Measurements from ENCODE around the gene GPR18. TPM values are rescaled to one million over a fixed set of nuclear protein-coding genes. Genes with fewer than 3 reads are reported as not detected.

The GPR18 gene, protein sequence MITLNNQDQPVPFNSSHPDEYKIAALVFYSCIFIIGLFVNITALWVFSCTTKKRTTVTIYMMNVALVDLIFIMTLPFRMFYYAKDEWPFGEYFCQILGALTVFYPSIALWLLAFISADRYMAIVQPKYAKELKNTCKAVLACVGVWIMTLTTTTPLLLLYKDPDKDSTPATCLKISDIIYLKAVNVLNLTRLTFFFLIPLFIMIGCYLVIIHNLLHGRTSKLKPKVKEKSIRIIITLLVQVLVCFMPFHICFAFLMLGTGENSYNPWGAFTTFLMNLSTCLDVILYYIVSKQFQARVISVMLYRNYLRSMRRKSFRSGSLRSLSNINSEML
- not detected in 2 replicates for total RNA-seq (2016; rRNA removed; fragmentation: Illumina TruSeq; extraction: Trizol)
- not detected in 2 replicates for total RNA-seq (2016; cell fraction: cytosol; rRNA removed; fragmentation: Illumina TruSeq; extraction: Trizol; ENCODE audit: low read depth)
- not detected in 2 replicates for total RNA-seq (2016; cell fraction: insoluble cytoplasmic fraction; rRNA removed; fragmentation: Illumina TruSeq; extraction: Trizol)
- not detected in 2 replicates for total RNA-seq (2016; cell fraction: membrane; rRNA removed; fragmentation: Illumina TruSeq; extraction: Trizol)
- total RNA-seq (2016; cell fraction: nucleus; rRNA removed; fragmentation: Illumina TruSeq; extraction: Trizol): not detected in 2 replicates
- polyA plus RNA-seq (2011; rRNA removed): not detected in 2 replicates
- not detected in 2 replicates for polyA plus RNA-seq (2011; cell fraction: cytosol; rRNA removed)
- polyA plus RNA-seq (2011; cell fraction: nucleus; rRNA removed): not detected in 2 replicates
- 0.09 and 0.13 TPM in 2 replicates for polyA plus RNA-seq (2012)
- not detected in 2 replicates for polyA plus RNA-seq (2016; cell fraction: cytosol; fragmentation: Illumina TruSeq; extraction: Trizol; ENCODE audit: low read depth)
- not detected in 2 replicates for polyA plus RNA-seq (2016; cell fraction: insoluble cytoplasmic fraction; fragmentation: Illumina TruSeq; extraction: Trizol; ENCODE audit: low read depth)
- not detected in 2 replicates for polyA plus RNA-seq (2016; cell fraction: membrane; fragmentation: Illumina TruSeq; extraction: Trizol; ENCODE audit: low read depth)
- not detected in 2 replicates for polyA plus RNA-seq (2016; cell fraction: nucleus; fragmentation: Illumina TruSeq; extraction: Trizol; ENCODE audit: insufficient read depth, low read depth)
- polyA minus RNA-seq (2011; rRNA and poly(A)+ RNA removed; ENCODE audit: low replicate concordance): not detected in 2 replicates
- polyA minus RNA-seq (2011; cell fraction: cytosol; rRNA and poly(A)+ RNA removed): not detected in 2 replicates
- polyA minus RNA-seq (2011; cell fraction: nucleus; rRNA and poly(A)+ RNA removed): 0.26 TPM in 1 of 2 replicates, not detected in the other
- Bru-seq, nascent RNA: not detected
- BruChase-seq, experiment 1, labeled RNA remaining after a 6-hour chase: not detected
- not detected for BruChase-seq, experiment 2, labeled RNA remaining after a 2-hour chase
- long read RNA-seq, experiment 1: 0 reads
- long read RNA-seq, experiment 2: 0 reads

DNA sequence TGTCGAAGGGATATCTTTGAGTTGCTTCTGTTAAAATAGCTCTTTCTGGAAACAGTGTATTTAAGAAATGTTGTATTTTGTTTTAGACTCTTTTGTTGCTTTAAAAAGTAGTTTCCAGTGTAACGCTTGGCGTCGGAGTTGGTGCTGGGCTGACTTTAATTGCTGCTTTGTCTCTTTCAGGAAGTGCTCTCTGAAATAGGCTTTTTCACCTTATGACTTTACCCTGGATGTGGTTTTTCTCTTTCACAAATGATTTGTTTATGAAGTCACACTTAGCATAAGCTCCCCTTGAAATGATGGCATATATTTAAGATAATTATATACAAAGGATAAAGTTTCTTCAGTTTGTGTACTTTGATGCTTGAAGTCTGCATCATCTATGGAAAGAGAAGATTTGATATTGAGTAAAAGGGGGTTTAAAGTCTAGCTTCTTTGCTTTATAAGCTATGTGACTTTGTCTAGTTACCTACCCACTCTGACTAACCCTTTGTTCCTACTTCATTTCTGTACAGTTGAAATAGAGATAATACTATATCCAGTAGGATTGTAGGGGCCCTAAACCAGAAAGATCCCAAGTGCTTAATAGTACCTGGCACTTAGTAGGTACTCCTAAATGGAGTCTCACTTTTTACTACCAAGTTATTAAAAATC lies at the start of gene GPR18:
GPR18 (minus strand) TSS at position 170 of the 651 bp plus-strand sequence. CDS start 2,507 bp downstream, outside the sequence.
- 97% methylated on average over 4 of the region's 4 CpGs for WGBS (ENCODE audit: low lambda C conversion rate)
- TF ChIP-seq ZNF749 (CRISPR knock-in tag; IDR thresholded peaks at IDR 0.05; ENCODE audit: borderline replicate concordance): no peak
- TF ChIP-seq, protein P1, sequence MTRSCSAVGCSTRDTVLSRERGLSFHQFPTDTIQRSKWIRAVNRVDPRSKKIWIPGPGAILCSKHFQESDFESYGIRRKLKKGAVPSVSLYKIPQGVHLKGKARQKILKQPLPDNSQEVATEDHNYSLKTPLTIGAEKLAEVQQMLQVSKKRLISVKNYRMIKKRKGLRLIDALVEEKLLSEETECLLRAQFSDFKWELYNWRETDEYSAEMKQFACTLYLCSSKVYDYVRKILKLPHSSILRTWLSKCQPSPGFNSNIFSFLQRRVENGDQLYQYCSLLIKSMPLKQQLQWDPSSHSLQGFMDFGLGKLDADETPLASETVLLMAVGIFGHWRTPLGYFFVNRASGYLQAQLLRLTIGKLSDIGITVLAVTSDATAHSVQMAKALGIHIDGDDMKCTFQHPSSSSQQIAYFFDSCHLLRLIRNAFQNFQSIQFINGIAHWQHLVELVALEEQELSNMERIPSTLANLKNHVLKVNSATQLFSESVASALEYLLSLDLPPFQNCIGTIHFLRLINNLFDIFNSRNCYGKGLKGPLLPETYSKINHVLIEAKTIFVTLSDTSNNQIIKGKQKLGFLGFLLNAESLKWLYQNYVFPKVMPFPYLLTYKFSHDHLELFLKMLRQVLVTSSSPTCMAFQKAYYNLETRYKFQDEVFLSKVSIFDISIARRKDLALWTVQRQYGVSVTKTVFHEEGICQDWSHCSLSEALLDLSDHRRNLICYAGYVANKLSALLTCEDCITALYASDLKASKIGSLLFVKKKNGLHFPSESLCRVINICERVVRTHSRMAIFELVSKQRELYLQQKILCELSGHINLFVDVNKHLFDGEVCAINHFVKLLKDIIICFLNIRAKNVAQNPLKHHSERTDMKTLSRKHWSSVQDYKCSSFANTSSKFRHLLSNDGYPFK (CRISPR knock-in tag; IDR thresholded peaks at IDR 0.05; ENCODE audit: borderline replicate concordance): no peak
- no peak for TF ChIP-seq RBFOX2 (IDR thresholded peaks at IDR 0.05; ENCODE audit: low read depth, low read length)
- TF ChIP-seq, protein P2, sequence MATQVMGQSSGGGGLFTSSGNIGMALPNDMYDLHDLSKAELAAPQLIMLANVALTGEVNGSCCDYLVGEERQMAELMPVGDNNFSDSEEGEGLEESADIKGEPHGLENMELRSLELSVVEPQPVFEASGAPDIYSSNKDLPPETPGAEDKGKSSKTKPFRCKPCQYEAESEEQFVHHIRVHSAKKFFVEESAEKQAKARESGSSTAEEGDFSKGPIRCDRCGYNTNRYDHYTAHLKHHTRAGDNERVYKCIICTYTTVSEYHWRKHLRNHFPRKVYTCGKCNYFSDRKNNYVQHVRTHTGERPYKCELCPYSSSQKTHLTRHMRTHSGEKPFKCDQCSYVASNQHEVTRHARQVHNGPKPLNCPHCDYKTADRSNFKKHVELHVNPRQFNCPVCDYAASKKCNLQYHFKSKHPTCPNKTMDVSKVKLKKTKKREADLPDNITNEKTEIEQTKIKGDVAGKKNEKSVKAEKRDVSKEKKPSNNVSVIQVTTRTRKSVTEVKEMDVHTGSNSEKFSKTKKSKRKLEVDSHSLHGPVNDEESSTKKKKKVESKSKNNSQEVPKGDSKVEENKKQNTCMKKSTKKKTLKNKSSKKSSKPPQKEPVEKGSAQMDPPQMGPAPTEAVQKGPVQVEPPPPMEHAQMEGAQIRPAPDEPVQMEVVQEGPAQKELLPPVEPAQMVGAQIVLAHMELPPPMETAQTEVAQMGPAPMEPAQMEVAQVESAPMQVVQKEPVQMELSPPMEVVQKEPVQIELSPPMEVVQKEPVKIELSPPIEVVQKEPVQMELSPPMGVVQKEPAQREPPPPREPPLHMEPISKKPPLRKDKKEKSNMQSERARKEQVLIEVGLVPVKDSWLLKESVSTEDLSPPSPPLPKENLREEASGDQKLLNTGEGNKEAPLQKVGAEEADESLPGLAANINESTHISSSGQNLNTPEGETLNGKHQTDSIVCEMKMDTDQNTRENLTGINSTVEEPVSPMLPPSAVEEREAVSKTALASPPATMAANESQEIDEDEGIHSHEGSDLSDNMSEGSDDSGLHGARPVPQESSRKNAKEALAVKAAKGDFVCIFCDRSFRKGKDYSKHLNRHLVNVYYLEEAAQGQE (IDR thresholded peaks at IDR 0.05; ENCODE audit: borderline replicate concordance in 1 of 2, low read depth in 1 of 2, low read length in 2 of 2): no peak
- no peak for TF ChIP-seq MYNN (CRISPR knock-in tag; IDR thresholded peaks at IDR 0.05; ENCODE audit: low read depth)
- TF ChIP-seq, protein P3, sequence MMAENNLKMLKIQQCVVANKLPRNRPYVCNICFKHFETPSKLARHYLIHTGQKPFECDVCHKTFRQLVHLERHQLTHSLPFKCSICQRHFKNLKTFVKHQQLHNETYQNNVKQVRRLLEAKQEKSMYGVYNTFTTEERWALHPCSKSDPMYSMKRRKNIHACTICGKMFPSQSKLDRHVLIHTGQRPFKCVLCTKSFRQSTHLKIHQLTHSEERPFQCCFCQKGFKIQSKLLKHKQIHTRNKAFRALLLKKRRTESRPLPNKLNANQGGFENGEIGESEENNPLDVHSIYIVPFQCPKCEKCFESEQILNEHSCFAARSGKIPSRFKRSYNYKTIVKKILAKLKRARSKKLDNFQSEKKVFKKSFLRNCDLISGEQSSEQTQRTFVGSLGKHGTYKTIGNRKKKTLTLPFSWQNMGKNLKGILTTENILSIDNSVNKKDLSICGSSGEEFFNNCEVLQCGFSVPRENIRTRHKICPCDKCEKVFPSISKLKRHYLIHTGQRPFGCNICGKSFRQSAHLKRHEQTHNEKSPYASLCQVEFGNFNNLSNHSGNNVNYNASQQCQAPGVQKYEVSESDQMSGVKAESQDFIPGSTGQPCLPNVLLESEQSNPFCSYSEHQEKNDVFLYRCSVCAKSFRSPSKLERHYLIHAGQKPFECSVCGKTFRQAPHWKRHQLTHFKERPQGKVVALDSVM (CRISPR knock-in tag; IDR thresholded peaks at IDR 0.05): no peak

More for the DNA sequence above, at the start of gene GPR18:
- Histone ChIP-seq H3K9me3 (ENCODE audit: low read length) (no peaks in the 10 kb centered on the region), H3K79me2 (ENCODE audit: insufficient read depth, low read length) (no peaks in the 10 kb centered on the region), H3K9ac (ENCODE audit: insufficient read depth, low read depth, low read length) (no peak within 1 kb of the TSS), H3K27me3 (ENCODE audit: control insufficient read depth in 1 of 2, insufficient read depth in 2 of 2, low read length in 2 of 2) (no peaks in the 10 kb centered on the region), H3K36me3 (replicated peaks in 1 of 2; ENCODE audit: control insufficient read depth in 1 of 2, insufficient read depth in 2 of 2, low read length in 2 of 2) (peaks cover 6 to 12% of the 10 kb centered on the region in 2 experiments; a peak in 4 of 5 replicates), H2AFZ (ENCODE audit: low read length) (no peak within 1 kb of the TSS), H4K20me1 (ENCODE audit: insufficient read depth, low read length) (peaks cover 3% of the 10 kb centered on the region; the same call in 1 of the 2 replicates), H3K27ac (ENCODE audit: extremely low read length, insufficient read depth, low read length) (no peak within 1 kb of the TSS), H3K4me2 (ENCODE audit: low read depth, low read length) (no peak within 1 kb of the TSS), H3K4me3 (replicated peaks in 1 of 3; ENCODE audit: insufficient read depth in 1 of 3, low read depth in 2 of 3, low read length in 3 of 3) (no peak within 1 kb of the TSS), H3K4me1 (ENCODE audit: insufficient read depth, low read length) (peaks cover 30% of the 10 kb centered on the region)
- DNase-seq (ENCODE audit: low spot score) (no peak), ATAC-seq (no peak), FAIRE-seq (no peak)
- BruUV-seq (replicated peaks): no TSS peak
- POLR2A ChIA-PET: no interaction called here
- intact Hi-C loops (cut with micrococcal nuclease; ENCODE audit: unreplicated experiment) (no loop called here), in situ Hi-C loops (cut with HindIII; ENCODE audit: extremely low pct_ligation_motif_present, low pct_unique_long_range_greater_than_20kb) (no loop called here)
- CTCF ChIA-PET (ENCODE audit: low intra/inter-chr PET ratio, low total read pairs): no interaction called here
